Fibroblast of villous mesenchyme (primary cell): ENCODE data around the gene DGKZ. TPM values are rescaled to one million over a fixed set of nuclear protein-coding genes. Genes with fewer than 3 reads are reported as not detected.

Experiments
- DNase-seq: peaks from one replicate; pipeline ENCODE4 v3.0.0-alpha.2; 2010; ENCODE audit warnings: low read depth
- H3K4me3 ChIP-seq: 2 replicates; pipeline ENCODE4 v1.5.1; 2011; ENCODE audit warnings: low read depth, mild to moderate bottlenecking, low read length
- CTCF ChIP-seq: IDR thresholded peaks from 2 replicates; pipeline ENCODE4 v1.5.1; 2012; ENCODE audit warnings: low read depth, mild to moderate bottlenecking, low read length; ENCODE audit not compliant: insufficient read depth
- total RNA-seq: library from RNA; depleted of rRNA; stranded (reverse); fragments of >200 nt; gene quantifications from 2 replicates; pipeline ENCODE4 v1.2.3, GENCODE V29; 2012

The DGKZ gene
- total RNA-seq, 1 donor, result 50.1 TPM

DNA sequence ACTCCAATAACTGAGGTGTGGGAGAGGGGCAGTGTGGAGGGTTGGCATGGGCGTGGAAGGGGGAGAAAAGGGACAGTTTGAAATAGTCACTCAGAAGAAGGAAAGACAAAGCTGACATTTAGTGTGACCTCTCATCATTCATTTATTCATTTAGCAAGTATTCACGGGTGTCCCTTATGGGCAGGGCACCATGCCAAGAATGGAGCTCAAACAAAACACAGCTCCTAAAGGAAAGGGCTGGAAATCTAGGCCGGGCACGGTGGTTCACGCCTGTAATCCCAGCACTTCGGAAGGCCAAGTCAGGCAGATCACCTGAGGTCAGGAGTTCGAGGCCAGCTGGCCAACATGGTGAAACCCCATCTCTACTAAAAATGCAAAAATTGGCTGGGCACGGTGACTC is 19.4 kb upstream of the DGKZ start:
- no peak for TF ChIP-seq CTCF
- no peak overlapping the region for H3K4me3 ChIP-seq
- DNase-seq, result no peak

GRCh38 chr11:46330154-46330553 is 17.1 kb upstream of the DGKZ start:
- TF ChIP-seq CTCF, result no peak
- DNase-seq, result no peak
- H3K4me3 ChIP-seq, result no peak overlapping the region

- TF ChIP-seq CTCF, result no peak
- H3K4me3 ChIP-seq, result no peak overlapping the region
- peak; percentile 37 for DNase-seq
Observed at GRCh38 chr11:46330563-46331281, 16.5 kb upstream of the DGKZ start.

DNA sequence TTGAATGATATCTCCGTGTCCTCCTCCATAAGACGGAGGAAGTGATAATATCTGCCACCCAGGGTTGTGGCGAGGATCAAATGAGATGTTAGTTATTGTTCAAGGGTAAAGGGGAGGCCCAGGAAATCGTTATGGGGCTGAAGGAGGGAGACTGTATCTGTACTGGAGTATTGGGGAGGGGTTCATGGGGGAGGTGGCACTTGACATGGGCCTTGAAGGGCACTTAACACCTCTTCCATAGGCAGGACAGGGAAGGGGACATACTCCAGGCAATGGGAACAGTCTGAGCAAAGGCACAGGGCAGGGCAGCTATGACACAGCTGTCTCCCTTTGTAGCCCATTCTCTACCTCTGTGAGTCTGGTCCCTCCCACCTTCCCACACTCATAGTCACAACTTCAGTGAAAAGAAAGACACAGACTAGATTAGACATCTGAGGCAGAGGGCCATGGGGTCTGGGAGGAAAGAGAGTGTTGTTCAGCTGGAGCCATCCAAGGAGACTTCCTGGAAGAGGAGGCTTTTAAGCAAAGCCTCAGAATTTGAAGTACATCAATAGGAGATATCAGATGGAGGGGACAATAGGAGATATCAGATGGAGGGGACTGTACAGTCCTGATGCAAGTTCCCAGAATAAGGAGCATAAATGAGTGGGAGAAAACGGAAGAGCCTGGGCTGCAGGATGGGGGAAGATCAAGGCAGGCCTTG is 15.8 kb upstream of the DGKZ start:
- no peak overlapping the region for H3K4me3 ChIP-seq
- no peak for TF ChIP-seq CTCF
- DNase-seq, result no peak

GRCh38 chr11:46332093-46332567 is 15.1 kb upstream of the DGKZ start:
- no peak for DNase-seq
- TF ChIP-seq CTCF, result no peak
- no peak overlapping the region for H3K4me3 ChIP-seq

- no peak for DNase-seq
- H3K4me3 ChIP-seq, result peak overlapping the region; percentile 41
- TF ChIP-seq CTCF, result no peak
Observed at GRCh38 chr11:46332568-46333393, 14.5 kb upstream of the DGKZ start.
